ENCODE results near the gene ZSWIM1.

Gene ZSWIM1

GRCh38 chr20:45841407-45842129 is 39.5 kb upstream of the ZSWIM1 start:
- ATAC-seq, result no peak
- TF ChIP-seq ZNF70 (CRISPR knock-in tag; IDR thresholded peaks at IDR 0.05), result no peak
- TF ChIP-seq ISL1 (CRISPR knock-in tag; IDR thresholded peaks at IDR 0.05), result no peak
- no peak for TF ChIP-seq CREB5 (CRISPR knock-in tag; IDR thresholded peaks at IDR 0.05; ENCODE audit: low read depth)
- TF ChIP-seq ZFP3 (CRISPR knock-in tag; IDR thresholded peaks at IDR 0.05), result no peak
- TF ChIP-seq TOX (CRISPR knock-in tag; IDR thresholded peaks at IDR 0.05; ENCODE audit: borderline replicate concordance), result no peak
- TF ChIP-seq PPARA (CRISPR knock-in tag; IDR thresholded peaks at IDR 0.05; ENCODE audit: borderline replicate concordance), result no peak
- no peak for TF ChIP-seq ESRRG (CRISPR knock-in tag; IDR thresholded peaks at IDR 0.05)
- TF ChIP-seq CSRNP3 (CRISPR knock-in tag; IDR thresholded peaks at IDR 0.05), result no peak
- TF ChIP-seq ZC3H10 (CRISPR knock-in tag; IDR thresholded peaks at IDR 0.05), result no peak
- no peak for TF ChIP-seq TCF4 (CRISPR knock-in tag; IDR thresholded peaks at IDR 0.05; ENCODE audit: borderline replicate concordance)
- no peak for TF ChIP-seq GLIS3 (CRISPR knock-in tag; IDR thresholded peaks at IDR 0.05)
- TF ChIP-seq RARB (CRISPR knock-in tag; IDR thresholded peaks at IDR 0.05), result no peak
- no peak for TF ChIP-seq ARNTL (CRISPR knock-in tag; IDR thresholded peaks at IDR 0.05; ENCODE audit: borderline replicate concordance, low read depth)
- no peak for TF ChIP-seq TSHZ2 (CRISPR knock-in tag; IDR thresholded peaks at IDR 0.05)

- no peak for TF ChIP-seq RARB (CRISPR knock-in tag; IDR thresholded peaks at IDR 0.05)
- TF ChIP-seq ZNF8 (CRISPR knock-in tag; IDR thresholded peaks at IDR 0.05), result no peak
- no peak for TF ChIP-seq SNAI2 (CRISPR knock-in tag; IDR thresholded peaks at IDR 0.05)
- no peak for TF ChIP-seq ZFP3 (CRISPR knock-in tag; IDR thresholded peaks at IDR 0.05)
- TF ChIP-seq ZNF565 (CRISPR knock-in tag; conservative IDR thresholded peaks at IDR 0.05; ENCODE audit: low read depth), result no peak
- no peak for TF ChIP-seq POU6F1 (CRISPR knock-in tag; IDR thresholded peaks at IDR 0.05; ENCODE audit: borderline replicate concordance, low read depth)
- no peak for TF ChIP-seq PATZ1 (CRISPR knock-in tag; IDR thresholded peaks at IDR 0.05; ENCODE audit: borderline replicate concordance)
- TF ChIP-seq TOX (CRISPR knock-in tag; IDR thresholded peaks at IDR 0.05; ENCODE audit: borderline replicate concordance), result no peak
- no peak for TF ChIP-seq TSHZ2 (CRISPR knock-in tag; IDR thresholded peaks at IDR 0.05)
- no peak for TF ChIP-seq CSRNP3 (CRISPR knock-in tag; IDR thresholded peaks at IDR 0.05)
- TF ChIP-seq CREB5 (CRISPR knock-in tag; IDR thresholded peaks at IDR 0.05; ENCODE audit: low read depth), result no peak
- TF ChIP-seq GLIS3 (CRISPR knock-in tag; IDR thresholded peaks at IDR 0.05), result no peak
- TF ChIP-seq ZC3H10 (CRISPR knock-in tag; IDR thresholded peaks at IDR 0.05), result no peak
- no peak for TF ChIP-seq OSR1 (CRISPR knock-in tag; IDR thresholded peaks at IDR 0.05)
- TF ChIP-seq ESRRG (CRISPR knock-in tag; IDR thresholded peaks at IDR 0.05), result no peak
- TF ChIP-seq BACH2 (CRISPR knock-in tag; IDR thresholded peaks at IDR 0.05; ENCODE audit: borderline replicate concordance), result no peak
Observed at GRCh38 chr20:45842169-45842812, 38.7 kb upstream of the ZSWIM1 start.

More at GRCh38 chr20:45842169-45842812, 38.7 kb upstream of the ZSWIM1 start:
- ATAC-seq, result no peak; the same call in 2 of the 3 replicates
